Tibial artery (tissue), 4 donors: ENCODE measurements around the gene KMT2B.

Source experiments
- DNase-seq, 2 donors: peaks; one replicate each; pipeline ENCODE4 v3.0.0-alpha.2; 2019
- H3K27ac ChIP-seq, 2 donors: fragments of 200-600 bp; sonication (generic) in 1 of 2; 1 replicate in 1 of 2; 2 replicates in 1 of 2; pipeline ENCODE4 v1.5.1; 2018 to 2019; ENCODE audit warnings: mild to moderate bottlenecking in 1 of 2
- H3K27me3 ChIP-seq, 2 donors: fragments of 200-600 bp; sonication (generic) in 1 of 2; one replicate each; pipeline versions ENCODE4 v1.5.1 to v1.6.0; 2016 to 2019
- H3K36me3 ChIP-seq, 3 donors: fragments of 200-600 bp; sonication (generic) in 2 of 3; one replicate each; pipeline ENCODE4 v1.5.1; 2016 to 2019; ENCODE audit warnings: mild to moderate bottlenecking in 2 of 3
- H3K4me1 ChIP-seq, 4 donors: fragments of 200-600 bp; sonication (generic) in 2 of 4; 1 replicate in 3 of 4; 2 replicates in 1 of 4; pipeline ENCODE4 v1.5.1; 2016 to 2019
- H3K4me3 ChIP-seq, 2 donors: fragments of 200-600 bp; sonication (generic) in 1 of 2; 1 replicate in 1 of 2; 2 replicates in 1 of 2; pipeline ENCODE4 v1.5.1; 2018 to 2019; ENCODE audit warnings: mild to moderate bottlenecking in 2 of 2
- H3K9me3 ChIP-seq, 3 donors: fragments of 200-600 bp; sonication (generic) in 1 of 3; one replicate each; pipeline ENCODE4 v1.5.1; 2016 to 2019
- CTCF ChIP-seq, 2 experiments: fragments of 200-600 bp in 1 of 2; fragments of 450-650 bp in 1 of 2; IDR thresholded peaks; one replicate each; pipeline ENCODE4 v1.5.1; 2017 to 2019; ENCODE audit warnings: antibody characterized with exemption in 2 of 2, mild to moderate bottlenecking in 1 of 2, moderate library complexity in 1 of 2
- intact Hi-C: fragments of 100-400 bp; cut with DNase I; formaldehyde crosslinking; loops from one replicate; pipeline ENCODE4 v1.15.0; 2023; ENCODE audit warnings: low total_unique reads

KMT2B gene

GRCh38 chr19:35786299-35787160 is 68.7 kb downstream of the KMT2B start:
- no peaks in the 10 kb centered on the region for H3K9me3 ChIP-seq
- no peak overlapping the region for H3K27ac ChIP-seq
- DNase-seq = no peak
- TF ChIP-seq CTCF (IDR thresholded peaks at IDR 0.05) = no peak
- intact Hi-C loops = no loop called here
- H3K36me3 ChIP-seq = peaks cover 12 to 67% (median 26%) of the 10 kb centered on the region in 3 donors
- no peak overlapping the region for H3K4me3 ChIP-seq
- H3K27me3 ChIP-seq = no peaks in the 10 kb centered on the region
- no peaks in the 10 kb centered on the region for H3K4me1 ChIP-seq

GRCh38 chr19:35787227-35787799 is 69.5 kb downstream of the KMT2B start:
- no peak overlapping the region for H3K4me3 ChIP-seq
- H3K36me3 ChIP-seq = peaks cover 8 to 59% (median 20%) of the 10 kb centered on the region in 3 donors
- no peaks in the 10 kb centered on the region for H3K4me1 ChIP-seq
- intact Hi-C loops = no loop called here
- no peak for TF ChIP-seq CTCF (IDR thresholded peaks at IDR 0.05)
- H3K27ac ChIP-seq = no peak overlapping the region
- no peaks in the 10 kb centered on the region for H3K27me3 ChIP-seq
- no peaks in the 10 kb centered on the region for H3K9me3 ChIP-seq
- no peak for DNase-seq
